ENCODE results near the gene TEPSIN.

TEPSIN gene

DNA sequence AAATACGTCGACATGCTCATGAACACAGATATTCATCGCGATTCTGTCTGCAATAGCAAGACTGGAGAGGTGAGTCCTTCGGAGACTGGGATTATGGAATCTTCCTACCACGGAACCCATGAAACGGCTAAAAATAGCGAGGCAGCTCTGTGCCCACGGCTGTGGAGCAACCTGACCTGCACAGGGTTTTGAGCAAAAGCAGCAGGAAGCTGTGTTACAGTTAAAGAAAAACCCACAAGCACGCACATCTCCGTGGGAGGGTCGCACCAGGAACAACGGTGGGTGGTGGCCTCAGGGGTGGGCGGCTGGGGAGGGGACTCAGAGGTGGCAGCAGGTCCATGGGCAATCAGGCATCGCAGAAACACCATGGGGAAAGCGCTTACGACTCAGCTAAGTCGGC, 31.4 kb upstream of the TEPSIN start:
- in situ Hi-C loops (cut with MboI; ENCODE audit: low sequenced_read_pairs, unreplicated experiment) = no loop called here
- TF ChIP-seq, protein P1, sequence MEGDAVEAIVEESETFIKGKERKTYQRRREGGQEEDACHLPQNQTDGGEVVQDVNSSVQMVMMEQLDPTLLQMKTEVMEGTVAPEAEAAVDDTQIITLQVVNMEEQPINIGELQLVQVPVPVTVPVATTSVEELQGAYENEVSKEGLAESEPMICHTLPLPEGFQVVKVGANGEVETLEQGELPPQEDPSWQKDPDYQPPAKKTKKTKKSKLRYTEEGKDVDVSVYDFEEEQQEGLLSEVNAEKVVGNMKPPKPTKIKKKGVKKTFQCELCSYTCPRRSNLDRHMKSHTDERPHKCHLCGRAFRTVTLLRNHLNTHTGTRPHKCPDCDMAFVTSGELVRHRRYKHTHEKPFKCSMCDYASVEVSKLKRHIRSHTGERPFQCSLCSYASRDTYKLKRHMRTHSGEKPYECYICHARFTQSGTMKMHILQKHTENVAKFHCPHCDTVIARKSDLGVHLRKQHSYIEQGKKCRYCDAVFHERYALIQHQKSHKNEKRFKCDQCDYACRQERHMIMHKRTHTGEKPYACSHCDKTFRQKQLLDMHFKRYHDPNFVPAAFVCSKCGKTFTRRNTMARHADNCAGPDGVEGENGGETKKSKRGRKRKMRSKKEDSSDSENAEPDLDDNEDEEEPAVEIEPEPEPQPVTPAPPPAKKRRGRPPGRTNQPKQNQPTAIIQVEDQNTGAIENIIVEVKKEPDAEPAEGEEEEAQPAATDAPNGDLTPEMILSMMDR (IDR thresholded peaks at IDR 0.05; ENCODE audit: borderline replicate concordance, control extremely low read depth, extremely low read depth, insufficient read depth, missing control alignments) = no peak

GRCh38 chr17:81267390-81268067, 28.7 kb upstream of the TEPSIN start:
- in situ Hi-C loops (cut with MboI; ENCODE audit: low sequenced_read_pairs, unreplicated experiment) = no loop called here
- TF ChIP-seq, protein P1 (IDR thresholded peaks at IDR 0.05; ENCODE audit: borderline replicate concordance, control extremely low read depth, extremely low read depth, insufficient read depth, missing control alignments) = no peak
- no peak for DNase-seq (ENCODE audit: low spot score)

More for the DNA sequence above, 31.4 kb upstream of the TEPSIN start:
- DNase-seq (ENCODE audit: low spot score) = no peak

DNA sequence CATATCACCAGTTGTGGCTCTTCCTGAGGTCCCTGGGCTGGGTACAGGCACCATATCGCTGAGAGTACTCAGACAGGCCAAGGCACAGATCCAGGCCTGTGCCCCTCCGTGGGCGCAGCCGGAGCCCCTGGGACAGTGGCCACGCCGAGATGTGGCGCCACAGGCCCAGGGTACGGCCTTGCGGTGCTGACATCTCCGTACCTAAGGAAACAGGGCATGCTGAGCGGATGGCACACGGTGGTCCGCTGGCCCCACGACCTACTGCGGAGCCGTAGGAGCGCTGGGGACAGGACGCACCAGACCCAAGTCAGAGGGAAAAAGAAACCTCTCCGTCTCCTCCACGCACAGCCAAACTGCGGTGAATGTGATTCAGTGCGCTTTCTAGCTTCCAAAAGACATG, 26.7 kb upstream of the TEPSIN start:
- DNase-seq (ENCODE audit: low spot score) = no peak
- in situ Hi-C loops (cut with MboI; ENCODE audit: low sequenced_read_pairs, unreplicated experiment) = no loop called here
- TF ChIP-seq, protein P1 (IDR thresholded peaks at IDR 0.05; ENCODE audit: borderline replicate concordance, control extremely low read depth, extremely low read depth, insufficient read depth, missing control alignments) = no peak

DNA sequence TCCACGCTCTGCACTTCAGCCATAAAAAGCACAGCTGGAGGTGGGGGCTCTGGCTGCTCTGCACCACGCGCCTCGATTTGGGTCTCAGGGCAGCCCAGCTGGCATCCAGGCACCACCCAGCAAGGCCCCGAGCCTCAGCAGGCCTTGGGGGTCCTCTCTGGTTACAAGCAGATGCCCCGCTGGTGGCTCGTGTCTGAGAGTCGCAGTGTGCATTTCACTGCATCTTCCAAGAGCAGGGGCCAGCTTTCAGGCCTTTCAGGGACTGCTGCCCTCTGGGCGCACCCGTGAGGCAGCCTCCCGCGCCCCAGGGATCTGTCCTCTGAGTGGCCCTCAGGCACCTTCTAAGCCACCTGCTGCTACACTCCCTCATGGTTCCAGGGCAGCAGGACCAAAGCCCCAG, 25.8 kb upstream of the TEPSIN start:
- DNase-seq (ENCODE audit: low spot score) = no peak
- in situ Hi-C loops (cut with MboI; ENCODE audit: low sequenced_read_pairs, unreplicated experiment) = no loop called here
- TF ChIP-seq, protein P1 (IDR thresholded peaks at IDR 0.05; ENCODE audit: borderline replicate concordance, control extremely low read depth, extremely low read depth, insufficient read depth, missing control alignments) = no peak

- in situ Hi-C loops (cut with MboI; ENCODE audit: low sequenced_read_pairs, unreplicated experiment) = no loop called here
- TF ChIP-seq, protein P1 (IDR thresholded peaks at IDR 0.05; ENCODE audit: borderline replicate concordance, control extremely low read depth, extremely low read depth, insufficient read depth, missing control alignments) = no peak
- DNase-seq (ENCODE audit: low spot score) = no peak
Observed at GRCh38 chr17:81263371-81264181, 24.7 kb upstream of the TEPSIN start.

GRCh38 chr17:81261582-81262336, 22.9 kb upstream of the TEPSIN start:
- no peak for DNase-seq (ENCODE audit: low spot score)
- in situ Hi-C loops (cut with MboI; ENCODE audit: low sequenced_read_pairs, unreplicated experiment) = no loop called here
- TF ChIP-seq, protein P1 (IDR thresholded peaks at IDR 0.05; ENCODE audit: borderline replicate concordance, control extremely low read depth, extremely low read depth, insufficient read depth, missing control alignments) = no peak
